SK-N-SH treated with all-trans-retinoic acid at 6 μM for 48 hours (cell line): ENCODE data around the gene FAM171A2.

Source experiments
- ATAC-seq: fragments of 200-7000 bp; cut with Tn5 transposase; 3 replicates; pipeline ENCODE4 v1.9.1; 2020; ENCODE audit warnings: mild to moderate bottlenecking, moderate library complexity
- ARNTL ChIP-seq: fragments of 450-650 bp; formaldehyde crosslinking; IDR thresholded peaks from 2 replicates; pipeline ENCODE4 v1.5.0; 2020; ENCODE audit warnings: low read depth, mild to moderate bottlenecking, moderate library complexity, borderline replicate concordance
- BACH2 ChIP-seq: fragments of 250-450 bp; sonication (Bioruptor Pico); IDR thresholded peaks from 2 replicates; pipeline ENCODE4 v1.9.0; 2021; ENCODE audit warnings: mild to moderate bottlenecking, borderline replicate concordance
- CREB5 ChIP-seq: fragments of 250-450 bp; sonication (Bioruptor Pico); IDR thresholded peaks from 2 replicates; pipeline ENCODE4 v1.5.1; 2020; ENCODE audit warnings: low read depth, mild to moderate bottlenecking, moderate library complexity
- CSDC2 ChIP-seq: fragments of 250-450 bp; sonication (Bioruptor Pico); IDR thresholded peaks from 2 replicates; pipeline ENCODE4 v1.5.0; 2020; ENCODE audit warnings: mild to moderate bottlenecking, moderate library complexity
- CSRNP3 ChIP-seq: fragments of 250-450 bp; sonication (Bioruptor Pico); IDR thresholded peaks from 2 replicates; pipeline ENCODE4 v1.5.1; 2021; ENCODE audit warnings: mild to moderate bottlenecking, moderate library complexity
- ESRRG ChIP-seq: fragments of 250-450 bp; sonication (Bioruptor Pico); IDR thresholded peaks from 2 replicates; pipeline ENCODE4 v1.6.1; 2021; ENCODE audit warnings: mild to moderate bottlenecking
- GLIS3 ChIP-seq: fragments of 250-450 bp; sonication (Bioruptor Pico); IDR thresholded peaks from 2 replicates; pipeline ENCODE4 v1.5.0; 2020; ENCODE audit warnings: mild to moderate bottlenecking, moderate library complexity
- ISL1 ChIP-seq: fragments of 250-450 bp; sonication (Bioruptor Pico); IDR thresholded peaks from 2 replicates; pipeline ENCODE4 v2.1.2; 2022; ENCODE audit warnings: mild to moderate bottlenecking, moderate library complexity
- OSR1 ChIP-seq: fragments of 250-450 bp; sonication (Bioruptor Pico); IDR thresholded peaks from 2 replicates; pipeline ENCODE4 v1.8.0; 2022; ENCODE audit warnings: moderate library complexity, mild to moderate bottlenecking, inconsistent platforms
- PATZ1 ChIP-seq: fragments of 250-450 bp; sonication (Bioruptor Pico); IDR thresholded peaks from 2 replicates; pipeline ENCODE4 v1.8.0; 2020; ENCODE audit warnings: mild to moderate bottlenecking, moderate library complexity, borderline replicate concordance
- POU6F1 ChIP-seq: fragments of 250-450 bp; sonication (Bioruptor Pico); IDR thresholded peaks from 2 replicates; pipeline ENCODE4 v1.8.0; 2021; ENCODE audit warnings: low read depth, mild to moderate bottlenecking, moderate library complexity, borderline replicate concordance
- PPARA ChIP-seq: fragments of 250-450 bp; sonication (Bioruptor Pico); IDR thresholded peaks from 2 replicates; pipeline ENCODE4 v1.5.0; 2020; ENCODE audit warnings: mild to moderate bottlenecking, borderline replicate concordance
- RARB ChIP-seq: fragments of 250-450 bp; sonication (Bioruptor Pico); IDR thresholded peaks from 2 replicates; pipeline ENCODE4 v1.8.0; 2021; ENCODE audit warnings: mild to moderate bottlenecking, moderate library complexity
- SNAI2 ChIP-seq: fragments of 250-450 bp; sonication (Bioruptor Pico); IDR thresholded peaks from 2 replicates; pipeline ENCODE4 v1.5.0; 2020; ENCODE audit warnings: mild to moderate bottlenecking, moderate library complexity
- TCF4 ChIP-seq: fragments of 250-450 bp; sonication (Bioruptor Pico); IDR thresholded peaks from 2 replicates; pipeline ENCODE4 v1.8.0; 2021; ENCODE audit warnings: mild to moderate bottlenecking, moderate library complexity, borderline replicate concordance
- TOX ChIP-seq: fragments of 250-450 bp; sonication (Bioruptor Pico); IDR thresholded peaks from 2 replicates; pipeline ENCODE4 v1.8.0; 2021; ENCODE audit warnings: mild to moderate bottlenecking, moderate library complexity, borderline replicate concordance
- ZC3H10 ChIP-seq: fragments of 250-450 bp; sonication (Bioruptor Pico); IDR thresholded peaks from 2 replicates; pipeline ENCODE4 v1.5.1; 2021; ENCODE audit warnings: mild to moderate bottlenecking, moderate library complexity
- ZFP3 ChIP-seq: fragments of 250-450 bp; sonication (Bioruptor Pico); IDR thresholded peaks from 2 replicates; pipeline ENCODE4 v1.5.0; 2020; ENCODE audit warnings: mild to moderate bottlenecking, moderate library complexity
- ZFP30 ChIP-seq: fragments of 450-650 bp; formaldehyde crosslinking; IDR thresholded peaks from 2 replicates; pipeline ENCODE4 v1.5.0; 2022; ENCODE audit warnings: mild to moderate bottlenecking, moderate library complexity
- ZNF565 ChIP-seq: fragments of 450-650 bp; formaldehyde crosslinking; conservative IDR thresholded peaks from 2 replicates; pipeline ENCODE4 v1.5.0; 2020; ENCODE audit warnings: low read depth, mild to moderate bottlenecking, moderate library complexity
- ZNF8 ChIP-seq: fragments of 450-650 bp; formaldehyde crosslinking; IDR thresholded peaks from 2 replicates; pipeline ENCODE4 v1.5.0; 2020; ENCODE audit warnings: mild to moderate bottlenecking, moderate library complexity

FAM171A2 gene

GRCh38 chr17:44317545-44317944, 46.1 kb downstream of the FAM171A2 start:
- TF ChIP-seq TOX = no peak
- TF ChIP-seq ZFP3 = no peak
- ATAC-seq = no peak

GRCh38 chr17:44315760-44316731, 47.6 kb downstream of the FAM171A2 start:
- ATAC-seq = no peak; the same call in 2 of the 3 replicates
- TF ChIP-seq POU6F1 (CRISPR knock-in tag) (no peak), ZNF565 (CRISPR knock-in tag) (no peak), SNAI2 (CRISPR knock-in tag) (no peak), PATZ1 (CRISPR knock-in tag) (no peak), ZFP3 (no peak), PPARA (CRISPR knock-in tag) (no peak), ZFP30 (CRISPR knock-in tag) (no peak), ARNTL (CRISPR knock-in tag) (no peak), RARB (no peak), GLIS3 (no peak), TOX (no peak), OSR1 (CRISPR knock-in tag) (no peak), CREB5 (no peak), CSRNP3 (CRISPR knock-in tag) (no peak), ESRRG (no peak), ISL1 (CRISPR knock-in tag) (no peak), TCF4 (CRISPR knock-in tag) (no peak), ZNF8 (CRISPR knock-in tag) (no peak), CSDC2 (CRISPR knock-in tag) (no peak), ZC3H10 (CRISPR knock-in tag) (no peak)
- TF ChIP-seq, all 23 proteins: peak for 0

GRCh38 chr17:44314869-44315661, 48.6 kb downstream of the FAM171A2 start:
- TF ChIP-seq GLIS3 = no peak
- no peak for TF ChIP-seq BACH2 (CRISPR knock-in tag)
- TF ChIP-seq ISL1 (CRISPR knock-in tag) = no peak
- no peak for TF ChIP-seq PATZ1 (CRISPR knock-in tag)
- no peak for TF ChIP-seq ZNF565 (CRISPR knock-in tag)
- TF ChIP-seq PPARA (CRISPR knock-in tag) = no peak
- TF ChIP-seq TCF4 (CRISPR knock-in tag) = no peak
- ATAC-seq = no peak
